GM13977 (cell line): ENCODE data around the gene JMJD8.
A peak's percentile ranks its signal among the peaks of the same experiment; 100 is the strongest.

Source experiments
- DNase-seq: peaks from one replicate; pipeline ENCODE4 v3.0.0; 2012; ENCODE audit warnings: low spot score
- in situ Hi-C: fragments of 300-500 bp; cut with MboI; formaldehyde crosslinking; loops from one replicate; pipeline ENCODE4 v1.12.0; 2022; ENCODE audit warnings: low sequenced_read_pairs, low pct_unique_long_range_greater_than_20kb, mixed read lengths, inconsistent platforms; ENCODE audit not compliant: unreplicated experiment
- TF ChIP-seq, protein P1 (sequence below): IDR thresholded peaks from 2 replicates; pipeline ENCODE4 v1.5.1; 2012; ENCODE audit warnings: mild to moderate bottlenecking, control low read depth; ENCODE audit not compliant: insufficient read depth; ENCODE audit errors: extremely low read depth, missing control alignments

Gene JMJD8

DNA sequence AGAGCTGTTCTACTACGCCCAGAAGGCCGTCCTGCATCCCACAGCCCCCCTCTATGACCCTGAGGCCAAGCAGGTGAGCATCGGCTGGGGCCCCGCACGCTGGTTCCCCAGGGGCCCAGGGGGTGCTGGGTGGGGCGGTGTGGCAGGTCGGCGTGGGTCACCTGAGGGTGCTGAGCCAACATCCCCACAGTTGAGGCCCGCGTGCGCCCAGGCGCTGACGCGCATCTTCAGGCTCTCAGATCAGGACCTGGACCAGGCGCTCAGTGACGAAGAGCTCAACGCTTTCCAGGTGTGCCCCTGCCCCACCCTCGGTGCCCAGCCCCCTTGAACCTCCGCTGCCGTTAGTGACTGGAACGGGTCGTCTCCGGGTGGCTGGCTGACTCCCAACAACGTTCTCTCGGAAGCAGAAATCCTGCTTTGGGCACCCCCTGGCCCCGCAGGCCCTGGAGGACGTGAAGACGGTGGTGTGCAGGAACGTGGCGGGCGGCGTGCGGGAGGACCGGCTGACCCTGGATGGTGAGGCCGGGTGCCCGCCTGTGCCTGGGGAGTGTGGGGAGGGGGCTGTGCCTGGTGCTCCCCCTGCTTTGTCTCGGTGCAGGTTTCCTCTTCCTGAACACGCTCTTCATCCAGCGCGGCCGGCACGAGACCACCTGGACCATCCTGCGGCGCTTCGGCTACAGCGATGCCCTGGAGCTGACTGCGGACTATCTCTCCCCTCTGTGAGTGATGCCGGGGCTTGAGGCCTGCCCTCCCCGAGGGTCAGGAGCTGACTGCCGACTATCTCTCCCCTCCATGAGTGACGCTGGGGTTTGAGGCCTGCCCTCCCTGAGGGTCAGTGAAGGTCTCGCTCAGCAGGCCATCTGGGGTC lies 13.4 kb downstream of the JMJD8 start:
- TF ChIP-seq, protein P1, sequence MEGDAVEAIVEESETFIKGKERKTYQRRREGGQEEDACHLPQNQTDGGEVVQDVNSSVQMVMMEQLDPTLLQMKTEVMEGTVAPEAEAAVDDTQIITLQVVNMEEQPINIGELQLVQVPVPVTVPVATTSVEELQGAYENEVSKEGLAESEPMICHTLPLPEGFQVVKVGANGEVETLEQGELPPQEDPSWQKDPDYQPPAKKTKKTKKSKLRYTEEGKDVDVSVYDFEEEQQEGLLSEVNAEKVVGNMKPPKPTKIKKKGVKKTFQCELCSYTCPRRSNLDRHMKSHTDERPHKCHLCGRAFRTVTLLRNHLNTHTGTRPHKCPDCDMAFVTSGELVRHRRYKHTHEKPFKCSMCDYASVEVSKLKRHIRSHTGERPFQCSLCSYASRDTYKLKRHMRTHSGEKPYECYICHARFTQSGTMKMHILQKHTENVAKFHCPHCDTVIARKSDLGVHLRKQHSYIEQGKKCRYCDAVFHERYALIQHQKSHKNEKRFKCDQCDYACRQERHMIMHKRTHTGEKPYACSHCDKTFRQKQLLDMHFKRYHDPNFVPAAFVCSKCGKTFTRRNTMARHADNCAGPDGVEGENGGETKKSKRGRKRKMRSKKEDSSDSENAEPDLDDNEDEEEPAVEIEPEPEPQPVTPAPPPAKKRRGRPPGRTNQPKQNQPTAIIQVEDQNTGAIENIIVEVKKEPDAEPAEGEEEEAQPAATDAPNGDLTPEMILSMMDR: no peak
- in situ Hi-C loops: no loop called here
- no peak for DNase-seq

DNA sequence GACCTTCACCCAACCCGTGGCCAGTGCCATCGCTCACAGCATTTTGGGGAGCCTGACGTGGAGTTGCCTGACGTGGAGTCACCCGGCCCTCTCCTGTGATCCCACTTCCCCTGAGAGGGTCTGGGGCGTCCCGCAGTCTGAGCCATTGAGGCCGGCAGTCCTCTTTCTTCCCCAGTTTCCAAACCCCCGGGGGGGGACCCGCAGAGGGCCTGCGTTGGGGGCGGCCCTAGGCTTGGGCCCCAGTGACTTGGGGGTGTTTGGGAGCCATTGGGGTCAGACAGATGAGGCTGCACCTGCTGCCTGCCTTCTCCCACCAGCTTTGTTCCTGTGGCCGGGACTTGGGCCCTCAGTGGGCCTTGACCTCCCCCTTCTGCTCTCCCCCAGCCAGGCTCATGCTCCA lies 14.5 kb downstream of the JMJD8 start:
- DNase-seq: no peak
- in situ Hi-C loops: no loop called here
- TF ChIP-seq, protein P1: no peak

DNA sequence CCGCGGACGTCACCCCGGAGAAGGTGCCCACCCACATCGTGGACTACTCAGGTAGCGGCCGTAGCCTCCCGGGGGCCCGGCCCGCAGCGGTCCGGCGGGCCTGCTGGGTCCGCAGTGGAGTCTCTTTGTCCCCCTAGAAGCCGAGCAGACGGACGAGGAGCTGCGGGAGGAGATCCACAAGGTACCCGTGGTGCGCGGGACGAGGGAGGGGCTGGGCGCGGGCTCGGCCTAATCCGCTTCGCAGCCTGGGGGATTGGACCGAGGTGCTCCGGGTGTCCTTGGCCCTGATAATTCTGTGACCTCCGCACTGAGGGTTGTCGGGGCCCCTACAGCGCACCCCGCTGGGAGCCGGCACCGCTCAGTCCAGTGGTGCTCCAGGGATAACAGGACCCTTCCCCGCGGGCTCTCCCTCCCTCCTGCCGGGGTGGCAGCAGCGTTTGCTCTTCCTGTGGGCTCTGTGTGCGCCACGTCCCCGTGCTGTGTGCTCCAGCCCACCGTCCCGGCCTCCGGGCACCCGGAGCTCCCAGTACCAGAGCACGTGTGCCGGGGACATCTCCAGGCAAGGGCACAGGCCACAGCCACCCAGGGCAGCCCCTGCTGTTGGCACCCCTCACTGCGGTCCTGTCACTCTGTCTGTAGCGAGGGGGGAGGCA lies 15.5 kb downstream of the JMJD8 start:
- in situ Hi-C loops: no loop called here
- DNase-seq: no peak
- TF ChIP-seq, protein P1: no peak

DNA sequence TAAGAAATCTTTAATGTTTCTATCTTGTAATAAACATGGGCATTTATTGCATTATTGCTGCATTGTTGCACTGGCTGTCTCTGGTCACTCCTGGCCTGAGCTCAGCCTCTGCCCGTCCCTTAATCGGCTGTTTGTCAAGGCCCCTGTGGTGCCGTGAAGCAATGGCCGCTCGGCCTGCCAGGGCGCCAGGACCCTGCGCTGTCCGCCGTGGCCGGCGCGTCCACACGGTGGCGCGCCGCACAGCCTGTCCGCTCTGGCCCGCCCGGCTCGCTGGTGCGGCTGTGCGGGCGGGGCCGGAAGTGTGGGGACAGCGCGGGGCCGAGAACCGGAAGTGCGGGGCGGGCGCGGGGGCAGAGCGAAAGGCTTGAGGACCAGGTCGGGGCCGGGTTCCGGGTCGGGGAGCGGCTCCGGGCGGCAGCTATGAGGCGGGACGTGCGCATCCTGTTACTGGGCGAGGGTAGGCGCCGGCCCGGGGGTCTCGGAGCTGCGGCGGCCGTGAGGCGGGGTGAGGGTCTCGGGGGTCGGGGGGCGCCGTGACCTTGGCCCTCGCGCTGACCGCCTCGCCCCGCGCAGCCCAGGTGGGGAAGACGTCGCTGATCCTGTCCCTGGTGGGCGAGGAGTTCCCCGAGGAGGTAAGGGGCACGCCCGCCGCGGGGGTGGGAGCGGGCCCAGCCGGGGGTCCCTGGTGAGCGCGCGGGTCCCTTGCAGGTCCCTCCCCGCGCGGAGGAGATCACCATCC lies 16.2 kb downstream of the JMJD8 start, which contains the start of gene RHOT2:
TSS of gene RHOT2 (plus strand) at position 353 of the 739 bp plus-strand sequence. CDS start at position 421, 68 bp downstream.
- in situ Hi-C loops: no loop called here
- peak; percentile 96 for DNase-seq
- TF ChIP-seq, protein P1: peak; percentile 99

DNA sequence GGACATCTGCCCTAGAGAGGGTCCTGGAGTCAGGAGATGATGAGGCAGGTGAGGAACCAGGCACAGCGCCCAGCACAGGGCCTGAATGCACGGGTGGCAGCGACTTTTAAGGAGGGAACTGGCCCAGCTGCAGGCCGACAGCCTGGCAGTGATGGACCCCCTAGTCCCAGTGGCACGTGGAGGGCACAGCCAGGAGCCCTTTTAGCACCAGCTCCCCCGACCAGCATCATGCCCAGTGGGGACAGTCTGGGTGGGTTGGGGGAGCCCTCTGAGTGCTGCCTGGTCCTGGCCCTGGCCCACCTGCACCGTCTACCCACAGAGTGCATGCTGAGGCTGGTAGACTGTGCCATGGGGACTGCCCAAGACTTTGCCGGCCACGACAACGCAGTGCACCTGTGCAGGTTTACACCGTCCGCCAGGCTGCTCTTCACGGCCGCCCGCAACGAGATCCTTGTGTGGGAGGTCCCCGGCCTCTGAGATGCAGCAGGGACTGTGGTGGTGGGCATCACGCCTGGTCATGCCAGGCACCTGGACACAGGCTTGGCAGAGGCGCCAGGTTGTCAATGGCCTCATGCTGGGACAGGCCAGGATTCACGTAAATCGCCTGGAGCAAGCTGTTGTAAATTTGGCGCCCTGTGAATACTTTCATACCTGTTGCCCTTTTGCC lies 16.9 kb downstream of the JMJD8 start:
- no peak for DNase-seq
- TF ChIP-seq, protein P1: no peak
- in situ Hi-C loops: no loop called here

DNA sequence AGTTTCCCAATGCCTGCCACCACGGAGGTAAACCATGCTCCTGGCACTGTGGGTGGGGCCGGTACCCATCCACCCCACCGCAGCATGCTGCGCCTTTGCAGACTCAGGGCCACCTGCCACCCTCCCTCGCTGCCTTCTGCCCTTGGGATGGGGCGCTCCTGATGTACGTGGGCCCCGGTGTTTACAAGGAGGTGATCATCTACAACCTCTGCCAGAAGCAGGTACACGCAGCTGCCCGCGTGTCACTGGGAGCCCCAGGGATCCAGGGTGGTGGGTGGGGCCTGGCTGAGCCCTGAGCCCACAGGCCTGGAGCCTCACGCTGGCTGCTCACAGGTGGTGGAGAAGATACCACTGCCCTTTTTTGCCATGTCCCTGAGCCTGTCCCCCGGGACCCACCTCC lies 17.6 kb downstream of the JMJD8 start:
- DNase-seq: no peak
- TF ChIP-seq, protein P1: no peak
- in situ Hi-C loops: no loop called here
